NCI-H2227 (cell line): ENCODE measurements around the gene ANKRD50.

ENCODE experiments used
- DNase-seq: peaks from one replicate; lab custom pipeline; 2025; ENCODE audit not compliant: unreplicated experiment; lab: John Stamatoyannopoulos, UW

The ANKRD50 gene

GRCh38 chr4:124710911-124711310 lies 1.6 kb downstream of the ANKRD50 start:
- no peak for DNase-seq

- DNase-seq: no peak
Observed at GRCh38 chr4:124710015-124710741, 2.4 kb downstream of the ANKRD50 start.

DNA sequence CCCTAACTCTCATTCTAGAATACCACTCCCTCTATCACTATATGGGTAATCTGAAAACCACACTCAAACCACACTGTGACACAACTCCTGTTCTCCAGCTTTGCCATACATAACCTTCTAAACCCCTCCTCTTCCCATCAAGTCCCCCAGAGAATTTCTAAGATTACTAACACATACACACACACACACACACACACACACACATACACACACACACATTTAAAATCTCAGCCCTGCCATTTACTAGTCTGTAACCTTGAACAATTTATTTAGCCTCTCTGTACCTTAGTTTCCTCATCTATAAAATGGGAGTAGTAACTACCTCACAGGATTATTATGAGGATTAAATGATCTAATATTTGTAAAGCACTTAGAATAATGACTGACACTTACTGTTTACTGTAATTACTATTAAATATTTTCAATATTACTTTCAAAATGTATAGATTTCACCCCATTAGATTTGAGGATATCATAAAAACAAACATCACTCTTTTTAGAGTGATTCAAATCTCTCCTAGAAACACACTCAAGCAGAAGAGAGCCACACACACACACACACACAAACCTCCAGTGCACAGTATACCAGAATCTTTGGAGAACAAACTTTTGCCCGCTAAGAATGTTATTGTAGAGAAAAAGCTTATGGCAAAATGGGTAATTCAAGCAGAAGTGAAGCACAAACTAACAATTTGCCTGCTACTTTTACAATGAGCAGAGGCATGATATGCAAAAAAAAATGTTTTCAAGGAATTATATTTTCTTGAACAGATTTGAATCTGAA lies 3.8 kb downstream of the ANKRD50 start:
- no peak for DNase-seq

- no peak for DNase-seq
Observed at GRCh38 chr4:124705393-124705792, 7.1 kb downstream of the ANKRD50 start.

- no peak for DNase-seq
Observed at GRCh38 chr4:124703154-124703553, 9.4 kb downstream of the ANKRD50 start.

DNA sequence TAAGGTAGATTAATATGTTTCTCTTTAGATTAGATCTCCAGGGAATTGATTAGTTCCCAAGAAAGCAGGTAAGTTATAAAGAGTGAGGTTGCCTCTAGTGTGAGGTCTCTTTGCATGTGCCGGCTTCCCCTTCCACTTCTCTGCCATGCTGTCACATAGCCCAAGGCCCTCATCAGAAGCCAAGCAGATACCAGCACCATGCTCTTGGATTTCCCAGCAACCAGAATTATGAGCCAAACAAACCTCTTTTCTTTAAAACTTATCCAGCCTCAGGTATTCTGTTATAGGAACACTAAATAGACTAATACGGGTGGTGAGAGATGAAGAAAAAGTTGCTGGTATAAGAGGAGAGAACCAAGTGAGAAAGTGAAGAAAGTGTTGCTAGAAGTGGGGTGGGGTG lies 15.1 kb downstream of the ANKRD50 start:
- DNase-seq: no peak

GRCh38 chr4:124696182-124696581 lies 16.4 kb downstream of the ANKRD50 start:
- no peak for DNase-seq

- no peak for DNase-seq
Observed at GRCh38 chr4:124694946-124695598, 17.5 kb downstream of the ANKRD50 start.

- DNase-seq: no peak
Observed at GRCh38 chr4:124694306-124694705, 18.2 kb downstream of the ANKRD50 start.

DNA sequence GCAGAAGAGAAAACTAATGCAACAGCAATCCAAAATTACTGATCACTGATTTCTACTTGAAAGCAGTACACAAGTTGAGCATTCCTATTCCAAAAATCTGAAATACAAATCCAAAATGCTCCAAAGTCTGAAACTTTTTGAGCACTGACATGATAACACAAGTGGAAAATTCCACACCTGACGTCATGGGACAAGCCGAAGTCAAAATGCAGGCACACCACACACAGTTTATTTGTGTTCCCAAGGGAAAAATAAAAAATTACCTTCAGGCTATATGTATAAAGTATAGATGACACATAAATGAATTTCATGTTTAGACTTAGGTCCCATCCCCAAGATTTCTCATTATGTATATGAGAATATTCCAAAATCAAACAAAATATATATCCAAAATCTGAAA lies 20.7 kb downstream of the ANKRD50 start:
- no peak for DNase-seq

- no peak for DNase-seq
Observed at GRCh38 chr4:124686279-124686678, 26.3 kb downstream of the ANKRD50 start.

GRCh38 chr4:124685851-124686250 lies 26.7 kb downstream of the ANKRD50 start:
- no peak for DNase-seq

DNA sequence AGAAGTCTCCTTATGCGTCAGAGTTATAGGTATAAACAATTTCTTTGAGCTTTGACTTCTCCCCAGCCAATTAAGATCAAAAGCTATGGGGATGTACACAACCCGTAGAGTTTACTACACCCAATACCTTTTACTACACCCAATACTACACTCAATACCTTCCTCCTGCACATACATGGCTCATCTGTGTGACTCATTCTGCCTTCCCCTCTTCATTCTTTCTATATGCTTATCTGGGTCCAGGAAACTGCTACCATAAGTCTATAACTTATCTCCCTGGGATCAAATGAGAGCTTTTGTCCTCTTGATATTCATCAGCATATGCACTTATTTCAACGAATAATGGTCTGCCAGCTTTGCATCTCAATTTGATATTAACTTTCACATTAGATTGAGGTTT lies 28.2 kb downstream of the ANKRD50 start:
- DNase-seq: no peak

DNA sequence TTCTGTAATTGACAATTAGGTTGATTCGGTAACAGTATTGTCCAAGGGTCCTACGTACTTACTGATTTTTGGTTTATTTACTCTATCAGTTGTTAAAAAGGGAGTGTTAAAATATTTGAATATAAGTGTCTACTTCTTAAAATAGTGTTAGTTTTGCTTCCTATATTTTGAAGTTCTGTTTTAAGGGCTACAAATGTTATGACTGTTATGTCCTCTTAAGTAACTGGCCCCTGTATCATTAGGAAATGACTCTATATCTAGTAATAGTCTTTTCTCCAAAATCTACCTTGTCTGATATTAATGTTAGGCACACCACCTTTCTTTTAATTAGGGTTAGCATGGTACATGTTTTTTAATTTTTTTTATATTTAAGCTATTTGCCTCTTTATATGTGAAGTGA lies 30.1 kb downstream of the ANKRD50 start:
- no peak for DNase-seq

GRCh38 chr4:124666496-124666895 lies 46.0 kb downstream of the ANKRD50 start:
- no peak for DNase-seq

DNA sequence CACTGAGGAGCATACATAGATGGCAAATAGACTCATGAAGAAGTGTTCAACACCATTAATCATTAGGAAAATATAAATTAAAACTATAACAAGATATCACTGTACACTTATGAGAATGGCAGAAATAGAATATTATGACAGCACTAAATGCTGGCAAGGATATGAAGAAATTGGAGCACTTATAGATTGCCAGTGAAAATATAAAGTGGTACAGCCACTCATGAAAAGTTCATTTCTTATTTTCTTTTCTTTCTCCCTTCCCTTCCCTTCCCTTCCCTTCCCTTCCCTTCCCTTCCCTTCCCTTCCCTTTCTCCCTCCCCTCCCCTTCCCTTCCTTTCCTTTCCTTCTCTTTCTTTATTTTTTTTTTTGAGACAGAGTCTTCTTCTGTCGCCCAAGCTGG lies 53.7 kb downstream of the ANKRD50 start:
- DNase-seq: no peak

GRCh38 chr4:124650614-124651013 lies 61.9 kb downstream of the ANKRD50 start:
- DNase-seq: no peak

DNA sequence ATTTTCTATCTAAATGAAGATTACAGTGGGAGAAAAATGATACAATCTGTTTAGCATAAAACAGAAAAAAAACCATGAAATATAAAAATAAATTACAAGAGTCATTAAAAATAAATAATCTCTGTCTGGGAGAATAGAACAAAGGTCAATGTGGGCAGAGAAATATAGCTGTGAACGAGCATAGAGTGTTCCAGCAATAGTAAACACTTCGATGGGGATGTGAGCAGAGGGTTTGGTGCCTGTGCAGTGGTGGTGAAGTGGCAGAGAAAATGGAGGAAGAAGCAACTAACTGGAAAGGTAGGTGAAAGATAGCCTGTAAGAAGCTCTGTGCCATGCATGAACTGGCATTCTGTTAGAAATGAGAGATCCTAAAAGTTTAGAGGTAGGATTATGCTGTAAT lies 64.9 kb downstream of the ANKRD50 start:
- no peak for DNase-seq

GRCh38 chr4:124644621-124645020 lies 67.9 kb downstream of the ANKRD50 start:
- DNase-seq: no peak

GRCh38 chr4:124642846-124643245 lies 69.7 kb downstream of the ANKRD50 start:
- no peak for DNase-seq

DNA sequence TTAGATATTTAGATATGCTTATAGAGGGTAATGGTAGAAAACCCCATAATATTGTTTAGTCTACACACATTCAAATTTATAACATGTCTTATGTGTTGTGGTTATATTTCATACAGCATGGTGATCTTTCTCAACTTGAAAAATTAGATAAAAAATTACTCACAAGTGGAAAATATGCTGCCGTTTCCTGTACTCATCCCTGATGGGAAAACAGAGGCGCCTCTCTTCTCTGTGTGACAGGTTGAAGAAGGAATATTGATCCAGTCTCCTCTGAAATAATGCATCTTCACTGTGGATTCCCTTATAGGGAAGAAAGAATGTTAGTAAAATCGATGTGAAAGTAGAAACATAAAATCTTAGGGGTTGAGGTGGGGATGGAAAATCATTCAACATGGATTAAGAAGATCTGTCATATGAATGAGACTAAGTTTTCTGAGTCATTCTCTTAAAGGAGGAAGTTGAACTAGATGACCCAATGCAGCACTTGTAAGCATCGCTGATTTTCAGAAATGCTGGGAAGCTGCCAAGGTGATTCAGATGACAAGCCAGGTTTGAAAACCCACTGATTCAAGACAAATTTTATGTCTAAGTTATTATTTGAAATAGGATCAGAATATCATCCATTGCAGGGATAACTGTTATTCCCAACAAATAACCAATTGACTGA lies 70.7 kb downstream of the ANKRD50 start:
- no peak for DNase-seq
